ENCODE measurements around the gene F11R.
"Not testable (repeated sequence)": the region's sequence is repeated elsewhere in the genome, so short reads cannot be mapped to it uniquely, and the experiment has no call there.

DNA sequence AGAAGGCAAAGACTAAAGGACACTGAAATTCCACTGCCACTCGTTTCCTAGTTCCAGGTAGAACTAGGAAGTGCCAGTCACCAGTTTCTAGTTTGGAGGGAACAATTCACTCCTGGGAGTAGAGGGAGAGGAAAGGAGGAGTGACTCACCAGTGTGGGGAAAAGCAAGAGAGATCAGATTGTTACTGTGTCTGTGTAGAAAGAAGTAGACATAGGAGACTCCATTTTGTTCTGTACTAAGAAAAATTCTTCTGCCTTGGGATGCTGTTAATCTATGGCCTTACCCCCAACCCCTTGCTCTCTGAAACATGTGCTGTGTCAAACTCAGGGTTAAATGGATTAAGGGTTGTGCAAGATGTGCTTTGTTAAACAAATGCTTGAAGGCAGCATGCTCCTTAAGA is 4.3 kb downstream of the F11R start:
- TF ChIP-seq, protein P1, sequence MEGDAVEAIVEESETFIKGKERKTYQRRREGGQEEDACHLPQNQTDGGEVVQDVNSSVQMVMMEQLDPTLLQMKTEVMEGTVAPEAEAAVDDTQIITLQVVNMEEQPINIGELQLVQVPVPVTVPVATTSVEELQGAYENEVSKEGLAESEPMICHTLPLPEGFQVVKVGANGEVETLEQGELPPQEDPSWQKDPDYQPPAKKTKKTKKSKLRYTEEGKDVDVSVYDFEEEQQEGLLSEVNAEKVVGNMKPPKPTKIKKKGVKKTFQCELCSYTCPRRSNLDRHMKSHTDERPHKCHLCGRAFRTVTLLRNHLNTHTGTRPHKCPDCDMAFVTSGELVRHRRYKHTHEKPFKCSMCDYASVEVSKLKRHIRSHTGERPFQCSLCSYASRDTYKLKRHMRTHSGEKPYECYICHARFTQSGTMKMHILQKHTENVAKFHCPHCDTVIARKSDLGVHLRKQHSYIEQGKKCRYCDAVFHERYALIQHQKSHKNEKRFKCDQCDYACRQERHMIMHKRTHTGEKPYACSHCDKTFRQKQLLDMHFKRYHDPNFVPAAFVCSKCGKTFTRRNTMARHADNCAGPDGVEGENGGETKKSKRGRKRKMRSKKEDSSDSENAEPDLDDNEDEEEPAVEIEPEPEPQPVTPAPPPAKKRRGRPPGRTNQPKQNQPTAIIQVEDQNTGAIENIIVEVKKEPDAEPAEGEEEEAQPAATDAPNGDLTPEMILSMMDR (IDR thresholded peaks at IDR 0.05): not testable (repeated sequence)
- TF ChIP-seq POLR2A (IDR thresholded peaks at IDR 0.05): not testable (repeated sequence)
